GM18870 (cell line): ENCODE results near the gene CLDN15.

Source experiments
- ATAC-seq: cut with Tn5 transposase; IDR thresholded peaks from one replicate; pipeline ENCODE4 v1.9.1; 2021; ENCODE audit warnings: moderate library complexity; ENCODE audit not compliant: unreplicated experiment

Gene CLDN15

DNA sequence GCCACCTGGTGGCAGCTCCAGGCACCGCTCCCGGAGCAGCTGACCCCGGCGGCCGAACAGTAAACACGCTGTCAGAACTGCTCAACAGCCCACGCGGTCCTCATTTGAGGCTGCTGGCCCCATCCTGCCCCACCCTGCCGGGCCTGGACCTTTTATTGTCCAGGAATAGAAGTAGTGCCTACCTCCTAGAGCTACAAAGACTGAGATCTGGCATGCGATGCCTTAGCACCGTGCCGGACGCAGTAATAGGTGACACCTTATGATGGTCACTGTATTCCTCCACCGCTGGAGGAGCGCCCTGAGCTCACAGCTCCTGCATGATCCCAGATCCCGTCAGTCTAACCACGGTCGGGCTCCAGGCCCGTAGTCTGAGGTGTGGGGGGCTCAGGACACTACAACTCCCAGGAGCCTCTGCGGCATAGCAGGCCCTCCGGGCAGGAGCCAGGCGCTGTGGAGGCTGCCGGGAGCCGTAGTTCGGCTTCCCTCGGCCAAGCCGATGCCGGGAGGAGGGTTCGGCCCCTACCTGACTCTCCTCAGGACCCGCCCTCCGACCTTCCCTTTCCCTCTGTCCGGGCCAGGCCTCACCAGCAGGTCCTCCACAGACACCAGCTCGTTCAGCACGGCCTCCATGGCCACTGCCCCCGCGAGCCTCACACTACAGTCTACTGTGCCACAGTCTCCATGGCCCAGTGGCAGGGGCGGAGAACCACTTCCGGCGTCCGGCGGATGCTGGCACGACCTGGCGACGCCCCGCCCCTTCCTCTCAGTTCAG lies 7.0 kb upstream of the CLDN15 start, which contains the start of gene FIS1:
Gene FIS1, minus strand, starts transcription at position 707 of the 772 bp plus-strand sequence. Its CDS starts 77 bp downstream, at position 630.
- ATAC-seq = peak; percentile 82

GRCh38 chr7:101243646-101244374 lies 6.2 kb upstream of the CLDN15 start:
- no peak for ATAC-seq

- ATAC-seq = no peak
Measured at GRCh38 chr7:101241443-101242349, 4.1 kb upstream of the CLDN15 start.

DNA sequence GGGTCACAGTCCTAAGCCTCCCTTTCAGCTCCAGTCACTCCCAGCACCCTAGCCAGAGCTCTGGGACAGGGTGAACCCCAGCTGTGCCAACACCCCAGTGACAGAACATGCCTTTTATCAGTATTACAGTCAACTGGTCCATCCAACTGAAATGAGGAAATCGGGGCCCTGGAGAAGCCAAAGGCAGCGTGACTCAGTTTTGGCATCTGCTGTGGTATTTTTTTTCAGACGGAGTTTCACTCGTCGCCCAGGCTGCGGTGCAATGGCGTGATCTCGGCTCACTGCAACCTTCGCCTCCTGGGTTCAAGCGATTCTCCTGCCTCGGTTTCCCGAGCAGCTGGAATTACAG lies 3.4 kb upstream of the CLDN15 start:
- no peak for ATAC-seq

DNA sequence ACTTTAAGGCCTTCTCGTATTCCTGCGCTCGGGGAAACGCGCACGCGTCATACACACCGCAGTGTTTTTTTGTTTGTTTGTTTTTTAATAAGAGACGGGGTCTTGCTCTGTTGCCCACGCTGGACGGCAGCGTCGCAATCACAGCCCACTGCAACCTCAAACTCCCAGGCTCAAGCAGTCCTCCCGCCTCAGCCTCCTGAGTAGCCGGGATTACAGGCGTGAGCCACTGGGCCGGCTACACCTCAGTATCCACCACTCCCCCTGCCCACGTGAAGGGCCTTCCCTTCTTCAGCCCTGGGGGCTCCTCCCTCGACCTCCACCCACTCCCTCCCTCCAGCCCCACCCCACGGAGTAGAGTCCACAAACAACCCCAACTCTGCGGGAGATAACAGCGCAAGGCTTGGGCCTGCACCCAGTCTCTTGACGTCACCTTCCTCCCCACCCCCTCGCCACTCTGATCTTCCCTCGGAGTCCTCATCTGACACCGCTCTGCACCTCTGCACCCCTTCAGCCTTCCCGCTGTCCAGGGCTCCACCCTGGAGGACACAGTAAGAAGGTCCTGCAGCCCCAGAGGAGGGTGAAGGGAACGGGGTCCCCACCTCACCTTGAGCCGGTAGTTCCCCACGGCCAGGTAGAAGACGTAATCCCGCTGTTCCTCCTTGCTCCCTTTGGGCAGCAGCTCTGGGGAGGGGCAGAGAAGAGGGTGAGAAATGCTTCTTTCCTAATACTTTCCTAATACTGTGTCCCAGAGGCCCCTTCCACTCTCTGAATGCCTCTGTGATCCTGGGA lies 2.8 kb upstream of the CLDN15 start:
- no peak for ATAC-seq

DNA sequence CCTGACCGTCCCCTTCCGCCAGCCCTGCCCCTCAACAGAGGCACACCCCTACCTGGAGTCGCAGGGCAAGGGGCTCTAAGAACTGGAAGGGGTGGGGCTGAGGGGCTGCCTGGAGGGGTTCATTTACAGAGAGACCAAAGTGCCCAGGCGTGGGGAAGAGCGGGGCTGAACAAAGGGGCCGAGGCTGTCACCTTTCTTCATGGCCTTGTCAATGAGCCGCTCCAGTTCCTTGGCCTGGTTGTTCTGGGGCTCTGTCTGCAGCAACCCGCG lies 2.3 kb upstream of the CLDN15 start:
- no peak for ATAC-seq

DNA sequence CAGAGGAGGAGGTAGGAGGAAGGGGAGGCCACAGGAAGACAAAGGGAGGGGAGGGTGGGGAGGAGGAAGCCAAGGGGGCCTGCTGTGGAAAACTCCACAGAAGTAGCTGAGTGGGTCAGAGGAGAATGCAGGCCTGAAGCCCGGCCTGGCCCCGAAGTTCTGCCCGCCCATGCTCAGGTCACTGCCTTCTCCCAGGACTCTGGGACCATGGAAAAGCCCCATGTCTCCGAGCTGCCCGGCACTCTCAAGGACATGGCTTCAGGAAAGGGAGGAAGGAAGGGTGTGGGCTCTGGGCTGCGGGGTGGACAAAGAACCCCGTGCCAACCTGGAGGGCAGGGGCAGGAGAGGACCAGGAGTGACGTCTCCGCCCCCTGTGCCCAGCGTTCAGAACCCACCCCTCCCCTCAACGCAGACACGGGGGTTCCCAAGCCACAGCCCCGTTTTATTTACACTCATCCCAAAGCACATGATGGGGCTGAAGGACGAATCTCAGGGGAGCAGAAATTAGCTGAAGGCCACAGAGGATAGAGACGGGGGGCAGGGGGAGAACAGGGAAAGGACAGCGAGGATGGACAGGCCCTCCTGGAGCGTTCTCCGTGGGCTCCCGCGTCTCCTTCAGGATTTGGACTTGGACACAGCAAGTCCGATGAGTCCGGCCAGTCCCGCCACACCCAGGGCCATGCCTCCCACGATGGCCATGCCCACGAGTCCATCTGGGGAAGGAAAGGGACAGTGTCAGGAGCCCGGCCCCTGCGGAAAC lies 1.8 kb upstream of the CLDN15 start:
- ATAC-seq = no peak

DNA sequence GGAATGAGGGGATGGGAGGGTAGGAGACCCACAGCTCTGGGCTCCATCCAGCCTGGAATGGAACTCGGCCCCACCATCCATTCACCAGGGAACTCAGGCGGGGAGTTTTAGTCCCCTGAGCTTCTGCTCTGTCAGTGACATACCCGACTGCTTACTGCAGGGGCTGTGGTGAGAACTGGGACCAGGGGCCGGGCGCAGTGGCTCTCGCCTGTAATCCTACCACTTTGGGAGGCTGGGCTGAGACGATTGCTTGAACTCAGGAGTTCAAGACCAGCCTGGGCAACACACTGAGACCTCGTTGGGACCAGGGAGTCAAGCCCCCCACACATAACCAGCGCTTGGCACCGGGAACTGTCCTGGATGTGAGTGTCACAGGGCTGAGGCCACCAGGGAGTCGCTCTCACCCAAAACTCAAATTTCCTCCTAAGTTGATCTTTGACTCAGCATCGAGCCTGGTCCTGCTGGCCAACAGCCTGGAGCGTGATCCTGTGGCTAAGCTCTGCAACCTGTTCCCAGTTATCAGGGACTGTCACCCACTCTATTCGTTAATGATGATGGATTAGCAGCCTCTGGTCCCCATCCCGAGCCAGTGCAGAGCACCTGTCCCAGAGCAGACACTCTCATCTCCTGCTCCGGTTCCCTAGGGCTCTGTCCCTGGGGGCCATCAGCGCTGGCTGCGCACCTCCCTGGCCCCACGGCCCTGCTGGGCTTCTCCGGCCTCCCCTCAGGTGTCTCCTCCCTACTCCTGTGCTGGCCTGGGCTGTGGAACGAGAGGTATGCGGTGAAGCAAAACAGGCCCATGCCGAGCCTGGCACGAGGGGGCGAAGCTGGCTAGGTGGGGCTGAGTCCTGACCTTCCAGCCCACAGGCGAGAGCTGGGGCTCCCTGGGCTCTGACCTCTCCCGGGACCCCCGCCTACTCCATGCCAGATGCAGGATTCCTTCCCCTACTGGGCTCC lies 902 bp upstream of the CLDN15 start:
- no peak for ATAC-seq

GRCh38 chr7:101236292-101236835 lies 1.2 kb downstream of the CLDN15 start:
- ATAC-seq = no peak

DNA sequence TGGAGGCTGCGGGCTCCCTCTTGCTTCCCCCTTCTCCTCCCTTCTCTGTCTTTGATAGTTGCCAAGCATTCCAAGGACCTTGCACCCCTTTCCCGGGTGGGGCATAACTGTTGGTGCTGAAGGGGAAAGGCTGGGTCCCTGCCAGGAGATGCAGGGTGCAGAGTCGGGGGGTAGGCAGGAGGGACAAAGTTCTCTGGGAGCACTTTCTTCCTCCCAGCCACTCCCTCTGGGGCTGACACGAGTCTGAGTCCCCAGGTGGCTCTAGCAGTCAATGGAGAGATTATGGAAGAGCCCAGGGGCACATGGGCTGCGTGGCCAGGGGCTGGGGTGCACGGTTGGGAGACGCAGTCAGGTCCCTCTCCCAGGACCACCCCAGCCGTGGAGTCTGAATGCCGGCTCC lies 2.1 kb downstream of the CLDN15 start:
- ATAC-seq = no peak

GRCh38 chr7:101235050-101235449 lies 2.6 kb downstream of the CLDN15 start:
- ATAC-seq = no peak

GRCh38 chr7:101234636-101235035 lies 3.0 kb downstream of the CLDN15 start:
- no peak for ATAC-seq

DNA sequence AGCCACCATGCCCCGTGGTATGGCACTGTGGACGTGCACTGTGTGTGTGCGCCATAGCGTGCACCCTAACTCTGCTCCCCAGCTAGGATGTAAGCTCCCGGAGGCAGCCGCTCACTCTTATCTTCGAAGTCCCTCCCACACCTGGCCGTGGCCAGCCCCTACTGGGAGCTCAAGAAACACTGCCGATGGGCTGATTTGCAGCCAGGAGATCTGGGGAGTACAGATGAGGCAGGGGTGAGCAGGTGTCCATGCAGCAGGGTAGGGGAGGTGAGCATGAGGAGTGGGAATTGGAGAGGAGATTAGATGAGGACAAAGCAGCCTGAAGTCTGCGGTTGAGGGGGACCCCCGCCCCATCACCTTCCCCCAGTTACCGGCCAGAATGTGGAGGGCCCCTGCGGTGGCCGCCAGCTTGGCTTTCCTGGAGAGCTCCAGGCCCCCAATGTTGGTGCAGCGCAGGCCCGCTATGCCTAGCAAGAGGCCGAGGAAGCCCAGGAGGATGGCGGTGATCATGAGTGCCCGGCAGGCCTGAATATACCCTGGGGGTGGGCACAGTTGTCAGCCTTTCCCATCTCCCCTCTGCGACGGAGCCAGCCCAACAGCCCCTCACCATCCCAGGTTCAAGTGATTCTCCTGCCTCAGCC lies 3.6 kb downstream of the CLDN15 start:
- ATAC-seq = no peak

GRCh38 chr7:101232141-101232850 lies 5.3 kb downstream of the CLDN15 start:
- ATAC-seq = no peak

- ATAC-seq = no peak
Measured at GRCh38 chr7:101231644-101232043, 6.0 kb downstream of the CLDN15 start.

GRCh38 chr7:101226721-101227120 lies 10.9 kb downstream of the CLDN15 start:
- no peak for ATAC-seq

DNA sequence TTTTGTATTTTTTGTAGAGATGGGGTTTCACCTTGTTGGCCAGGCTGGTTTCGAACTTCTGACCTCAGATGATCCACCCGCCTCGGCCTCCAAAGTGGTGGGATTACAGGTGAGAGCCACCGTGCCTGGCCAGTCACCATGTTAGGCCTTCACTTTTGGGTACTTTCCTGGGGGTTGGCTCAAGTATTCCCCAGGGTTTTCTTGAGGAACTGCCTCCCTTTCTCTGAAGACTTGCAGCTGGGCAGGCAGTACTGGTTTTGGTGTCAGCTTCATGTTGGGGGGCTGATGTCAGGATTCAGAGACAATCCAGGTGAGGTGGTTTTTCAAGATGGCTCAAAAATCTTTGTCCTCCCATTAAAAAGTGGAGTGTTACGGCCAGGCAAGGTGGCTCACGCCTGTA lies 12.0 kb downstream of the CLDN15 start:
- no peak for ATAC-seq

DNA sequence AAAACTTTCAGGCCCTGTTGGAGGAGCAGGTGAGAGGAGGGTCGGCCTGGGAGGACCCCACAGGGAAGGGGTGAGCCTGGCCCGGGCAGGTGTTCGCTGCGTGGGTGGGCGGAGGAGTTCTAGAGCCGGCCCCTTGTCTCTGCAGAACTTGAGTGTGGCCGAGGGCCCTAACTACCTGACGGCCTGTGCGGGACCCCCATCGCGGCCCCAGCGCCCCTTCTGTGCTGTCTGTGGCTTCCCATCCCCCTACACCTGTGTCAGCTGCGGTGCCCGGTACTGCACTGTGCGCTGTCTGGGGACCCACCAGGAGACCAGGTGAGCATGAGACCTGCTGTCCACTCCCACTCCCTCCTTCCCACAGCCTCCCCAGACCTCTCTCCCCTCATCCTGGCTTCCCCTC lies 14.1 kb downstream of the CLDN15 start:
- ATAC-seq = no peak
